ENCODE data around the gene CCL26.
"Not testable (repeated sequence)": the region's sequence is repeated elsewhere in the genome, so short reads cannot be mapped to it uniquely, and the experiment has no call there.

CCL26 gene

DNA sequence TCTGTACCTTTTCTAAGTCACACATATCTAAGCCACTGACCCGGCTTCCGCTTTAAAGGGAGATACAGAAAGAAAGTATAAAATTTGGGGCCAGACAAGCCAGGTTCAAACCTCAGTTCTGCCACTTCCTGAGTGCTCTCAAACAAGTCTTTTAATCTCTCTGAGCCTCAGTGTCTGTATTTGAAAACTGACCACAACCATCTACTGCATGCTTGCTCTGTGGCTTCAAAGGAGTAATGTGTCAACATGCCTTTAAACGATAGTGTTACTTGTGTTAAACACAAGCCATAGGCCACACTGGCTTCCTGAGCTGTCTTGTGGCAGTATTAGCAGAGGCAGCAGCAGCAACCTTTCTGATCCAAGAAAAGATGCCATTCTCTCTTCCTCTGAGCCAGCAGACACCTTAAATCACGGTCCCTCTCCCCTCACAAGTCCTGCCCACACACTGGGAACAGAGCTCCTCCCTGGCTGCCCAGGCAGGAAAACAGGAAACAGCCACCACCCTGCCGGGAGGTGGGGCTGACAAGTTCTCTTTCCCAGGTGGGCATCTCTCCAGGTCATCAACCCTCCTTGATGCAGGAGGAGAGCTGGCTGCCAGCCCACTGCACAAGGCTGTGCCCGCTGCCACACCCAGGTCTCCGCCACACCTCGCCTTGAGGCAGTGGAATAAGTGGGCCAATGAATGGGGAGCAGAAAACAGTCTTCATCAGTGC, 44.0 kb downstream of the CCL26 start:
- TF ChIP-seq, protein P1, sequence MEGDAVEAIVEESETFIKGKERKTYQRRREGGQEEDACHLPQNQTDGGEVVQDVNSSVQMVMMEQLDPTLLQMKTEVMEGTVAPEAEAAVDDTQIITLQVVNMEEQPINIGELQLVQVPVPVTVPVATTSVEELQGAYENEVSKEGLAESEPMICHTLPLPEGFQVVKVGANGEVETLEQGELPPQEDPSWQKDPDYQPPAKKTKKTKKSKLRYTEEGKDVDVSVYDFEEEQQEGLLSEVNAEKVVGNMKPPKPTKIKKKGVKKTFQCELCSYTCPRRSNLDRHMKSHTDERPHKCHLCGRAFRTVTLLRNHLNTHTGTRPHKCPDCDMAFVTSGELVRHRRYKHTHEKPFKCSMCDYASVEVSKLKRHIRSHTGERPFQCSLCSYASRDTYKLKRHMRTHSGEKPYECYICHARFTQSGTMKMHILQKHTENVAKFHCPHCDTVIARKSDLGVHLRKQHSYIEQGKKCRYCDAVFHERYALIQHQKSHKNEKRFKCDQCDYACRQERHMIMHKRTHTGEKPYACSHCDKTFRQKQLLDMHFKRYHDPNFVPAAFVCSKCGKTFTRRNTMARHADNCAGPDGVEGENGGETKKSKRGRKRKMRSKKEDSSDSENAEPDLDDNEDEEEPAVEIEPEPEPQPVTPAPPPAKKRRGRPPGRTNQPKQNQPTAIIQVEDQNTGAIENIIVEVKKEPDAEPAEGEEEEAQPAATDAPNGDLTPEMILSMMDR (IDR thresholded peaks at IDR 0.05; ENCODE audit: low read depth, low read length, missing control alignments): no peak
- no peak overlapping the region for H3K4me3 ChIP-seq (ENCODE audit: low read depth, low read length)
- DNase-seq (ENCODE audit: low read depth): no peak

DNA sequence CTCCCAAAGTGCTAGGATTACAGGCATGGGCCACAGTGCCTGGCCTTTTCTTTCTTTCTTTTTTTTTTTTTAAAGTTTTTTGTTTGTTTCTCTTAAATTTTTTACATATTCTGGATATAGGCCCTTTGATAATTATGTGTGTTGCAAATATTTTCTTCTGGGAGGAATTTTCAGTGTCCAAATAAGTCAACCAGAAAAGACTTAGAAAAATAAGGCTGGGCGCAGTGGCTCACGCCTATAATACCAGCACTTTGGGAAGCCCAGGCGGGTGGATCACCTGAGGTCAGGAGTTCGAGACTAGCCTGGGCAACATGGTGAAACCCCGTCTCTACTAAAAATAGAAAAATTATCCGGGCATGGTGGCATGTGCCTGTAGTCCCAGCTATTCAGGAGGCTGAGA, 44.7 kb downstream of the CCL26 start:
- DNase-seq (ENCODE audit: low read depth); H3K4me3 ChIP-seq (ENCODE audit: low read depth, low read length): not testable (repeated sequence)

DNA sequence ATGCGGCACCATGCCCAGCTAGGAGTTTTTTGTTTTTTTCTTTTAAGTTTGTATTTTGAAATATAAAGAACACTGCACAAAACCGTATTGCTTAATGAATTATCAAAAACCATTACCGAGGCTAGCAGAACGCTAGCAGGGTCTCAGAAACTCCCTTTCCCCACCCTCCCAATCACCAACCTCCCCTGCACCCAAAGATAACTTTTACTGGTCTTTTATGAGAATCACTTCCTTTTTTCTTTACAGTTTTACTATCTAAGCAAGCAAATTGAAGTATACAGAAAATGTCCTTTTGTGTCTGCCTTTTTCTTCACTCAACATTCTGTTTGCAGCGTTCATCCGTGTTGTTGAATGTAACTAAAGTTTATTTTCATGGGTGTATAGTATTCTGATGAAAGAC, 46.7 kb downstream of the CCL26 start:
- DNase-seq (ENCODE audit: low read depth): no peak
- TF ChIP-seq, protein P1 (IDR thresholded peaks at IDR 0.05; ENCODE audit: low read depth, low read length, missing control alignments): no peak
- H3K4me3 ChIP-seq (ENCODE audit: low read depth, low read length): no peak overlapping the region

DNA sequence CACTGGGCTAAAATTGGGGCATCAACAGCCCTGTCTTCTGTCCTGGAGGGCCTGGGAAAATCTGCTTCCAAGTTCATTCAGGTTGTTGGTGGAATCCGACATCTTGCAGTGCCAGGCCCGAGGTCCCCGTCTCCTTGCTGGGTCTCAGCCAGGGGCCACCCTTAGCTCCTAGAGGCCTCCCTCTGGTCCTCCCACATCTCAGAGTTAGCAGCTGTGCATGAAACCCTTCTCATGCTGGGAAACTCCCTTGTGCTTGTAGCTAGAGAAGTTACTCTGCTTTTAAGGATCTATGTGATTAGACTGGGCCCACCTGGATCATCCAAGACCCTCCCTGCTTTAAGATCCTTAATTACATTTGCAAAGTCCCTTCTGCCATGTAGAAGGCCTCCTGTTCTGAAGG, 48.6 kb downstream of the CCL26 start:
- no peak overlapping the region for H3K4me3 ChIP-seq (ENCODE audit: low read depth, low read length)
- TF ChIP-seq, protein P1 (IDR thresholded peaks at IDR 0.05; ENCODE audit: low read depth, low read length, missing control alignments): no peak
- DNase-seq (ENCODE audit: low read depth): no peak

DNA sequence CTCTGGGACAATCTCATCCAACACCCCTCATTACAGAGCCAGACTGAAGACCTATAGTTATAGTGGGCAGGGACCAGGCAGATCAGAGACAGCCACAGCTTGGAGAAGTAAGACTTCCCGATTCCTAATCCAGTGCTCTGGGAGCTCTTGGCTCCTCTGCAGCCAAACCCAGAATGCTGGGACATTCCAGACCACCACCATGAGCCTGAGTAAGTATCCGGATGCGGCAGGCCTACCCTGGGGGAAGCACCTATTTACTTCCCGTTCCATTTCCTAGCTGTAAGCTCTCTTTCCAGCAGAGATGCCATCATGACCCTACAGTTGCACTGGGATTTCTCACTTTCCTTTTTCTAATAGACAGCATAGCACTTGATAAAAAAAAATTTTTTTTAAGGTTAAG, 49.6 kb downstream of the CCL26 start:
- DNase-seq (ENCODE audit: low read depth): no peak
- no peak overlapping the region for H3K4me3 ChIP-seq (ENCODE audit: low read depth, low read length)
- TF ChIP-seq, protein P1 (IDR thresholded peaks at IDR 0.05; ENCODE audit: low read depth, low read length, missing control alignments): no peak

DNA sequence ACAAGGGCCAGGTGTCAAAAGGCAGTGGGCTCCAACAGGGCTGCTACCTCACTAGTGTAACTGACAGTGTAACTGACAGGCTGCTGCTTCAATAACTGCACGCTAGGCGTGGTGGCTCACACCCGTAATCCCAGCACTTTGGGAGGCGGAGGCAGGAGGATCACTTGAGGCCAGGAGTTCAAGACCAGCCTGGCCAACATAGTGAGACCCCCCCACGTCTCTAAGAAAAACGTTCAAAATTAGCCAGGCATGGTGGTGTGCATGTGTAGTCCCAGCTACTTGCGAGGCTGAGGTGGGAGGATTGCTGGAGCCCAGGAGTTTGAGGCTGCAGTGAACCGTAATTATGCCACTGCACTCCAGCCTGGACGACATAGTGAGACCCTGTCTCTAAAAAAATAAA, 50.1 kb downstream of the CCL26 start:
- not testable (repeated sequence) for DNase-seq (ENCODE audit: low read depth); H3K4me3 ChIP-seq (ENCODE audit: low read depth, low read length)

DNA sequence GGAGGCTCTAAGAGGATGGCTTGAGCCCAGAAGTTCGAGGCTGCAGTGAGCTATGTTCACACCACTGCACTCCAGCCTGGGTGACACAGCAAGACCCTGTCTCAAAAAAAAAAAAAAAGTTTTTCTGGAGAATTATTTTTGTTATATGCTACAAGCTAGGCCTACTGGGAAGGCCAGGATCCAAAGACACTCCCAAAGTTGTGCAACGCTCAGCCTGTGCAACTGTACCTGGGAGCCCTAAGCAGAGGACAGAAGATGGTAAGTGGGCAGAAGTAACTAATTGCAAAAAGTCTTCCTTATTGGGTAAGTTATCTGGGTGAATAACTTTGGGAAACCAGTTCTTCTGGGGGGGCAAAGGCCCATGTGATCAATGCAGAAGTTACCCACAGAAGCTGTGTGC, 50.6 kb downstream of the CCL26 start:
- TF ChIP-seq, protein P1 (IDR thresholded peaks at IDR 0.05; ENCODE audit: low read depth, low read length, missing control alignments): no peak
- H3K4me3 ChIP-seq (ENCODE audit: low read depth, low read length): no peak overlapping the region
- DNase-seq (ENCODE audit: low read depth): no peak

DNA sequence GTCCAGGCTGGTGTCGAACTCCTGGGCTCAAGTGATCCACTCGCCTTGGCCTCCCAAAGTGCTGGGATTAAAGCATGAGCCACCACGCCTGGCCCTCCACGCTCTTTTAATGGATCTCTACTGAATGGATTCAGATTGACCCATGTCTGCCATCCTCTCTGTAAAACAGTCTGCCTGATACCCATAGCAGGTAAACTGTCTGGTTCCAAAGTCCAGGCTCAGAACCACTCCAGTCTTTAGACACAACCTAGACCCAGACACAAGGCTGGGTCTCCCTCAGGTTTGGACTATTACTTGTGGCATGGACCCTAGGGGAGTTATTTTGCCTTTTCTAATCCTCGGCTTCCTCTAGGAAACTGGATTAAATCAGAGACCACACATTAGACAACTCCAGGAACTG, 52.4 kb downstream of the CCL26 start:
- H3K4me3 ChIP-seq (ENCODE audit: low read depth, low read length): no peak overlapping the region
- TF ChIP-seq, protein P1 (IDR thresholded peaks at IDR 0.05; ENCODE audit: low read depth, low read length, missing control alignments): no peak
- DNase-seq (ENCODE audit: low read depth): no peak
